Measurements from ENCODE around the gene CHRNA1. TPM values are rescaled to one million over a fixed set of nuclear protein-coding genes. Genes with fewer than 3 reads are reported as not detected.

Gene CHRNA1
- total and polyA plus RNA-seq, 10 of the 15 experiments (the other 5 are each of a cell fraction or from before 2014, with no cell fraction given): 0.05 to 0.14 TPM; not detected in 8

GRCh38 chr2:174728096-174728495, 36.2 kb downstream of the CHRNA1 start (continued):
- TF ChIP-seq, protein P1, sequence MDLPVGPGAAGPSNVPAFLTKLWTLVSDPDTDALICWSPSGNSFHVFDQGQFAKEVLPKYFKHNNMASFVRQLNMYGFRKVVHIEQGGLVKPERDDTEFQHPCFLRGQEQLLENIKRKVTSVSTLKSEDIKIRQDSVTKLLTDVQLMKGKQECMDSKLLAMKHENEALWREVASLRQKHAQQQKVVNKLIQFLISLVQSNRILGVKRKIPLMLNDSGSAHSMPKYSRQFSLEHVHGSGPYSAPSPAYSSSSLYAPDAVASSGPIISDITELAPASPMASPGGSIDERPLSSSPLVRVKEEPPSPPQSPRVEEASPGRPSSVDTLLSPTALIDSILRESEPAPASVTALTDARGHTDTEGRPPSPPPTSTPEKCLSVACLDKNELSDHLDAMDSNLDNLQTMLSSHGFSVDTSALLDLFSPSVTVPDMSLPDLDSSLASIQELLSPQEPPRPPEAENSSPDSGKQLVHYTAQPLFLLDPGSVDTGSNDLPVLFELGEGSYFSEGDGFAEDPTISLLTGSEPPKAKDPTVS (IDR thresholded peaks at IDR 0.05; ENCODE audit: low read depth, low read length): no peak
- no peak for TF ChIP-seq CUX1 (IDR thresholded peaks at IDR 0.05; ENCODE audit: insufficient replicate concordance, low read depth, low read length)
- no peak for TF ChIP-seq SMAD5 (IDR thresholded peaks at IDR 0.05; ENCODE audit: low read depth)
- TF ChIP-seq, protein P2, sequence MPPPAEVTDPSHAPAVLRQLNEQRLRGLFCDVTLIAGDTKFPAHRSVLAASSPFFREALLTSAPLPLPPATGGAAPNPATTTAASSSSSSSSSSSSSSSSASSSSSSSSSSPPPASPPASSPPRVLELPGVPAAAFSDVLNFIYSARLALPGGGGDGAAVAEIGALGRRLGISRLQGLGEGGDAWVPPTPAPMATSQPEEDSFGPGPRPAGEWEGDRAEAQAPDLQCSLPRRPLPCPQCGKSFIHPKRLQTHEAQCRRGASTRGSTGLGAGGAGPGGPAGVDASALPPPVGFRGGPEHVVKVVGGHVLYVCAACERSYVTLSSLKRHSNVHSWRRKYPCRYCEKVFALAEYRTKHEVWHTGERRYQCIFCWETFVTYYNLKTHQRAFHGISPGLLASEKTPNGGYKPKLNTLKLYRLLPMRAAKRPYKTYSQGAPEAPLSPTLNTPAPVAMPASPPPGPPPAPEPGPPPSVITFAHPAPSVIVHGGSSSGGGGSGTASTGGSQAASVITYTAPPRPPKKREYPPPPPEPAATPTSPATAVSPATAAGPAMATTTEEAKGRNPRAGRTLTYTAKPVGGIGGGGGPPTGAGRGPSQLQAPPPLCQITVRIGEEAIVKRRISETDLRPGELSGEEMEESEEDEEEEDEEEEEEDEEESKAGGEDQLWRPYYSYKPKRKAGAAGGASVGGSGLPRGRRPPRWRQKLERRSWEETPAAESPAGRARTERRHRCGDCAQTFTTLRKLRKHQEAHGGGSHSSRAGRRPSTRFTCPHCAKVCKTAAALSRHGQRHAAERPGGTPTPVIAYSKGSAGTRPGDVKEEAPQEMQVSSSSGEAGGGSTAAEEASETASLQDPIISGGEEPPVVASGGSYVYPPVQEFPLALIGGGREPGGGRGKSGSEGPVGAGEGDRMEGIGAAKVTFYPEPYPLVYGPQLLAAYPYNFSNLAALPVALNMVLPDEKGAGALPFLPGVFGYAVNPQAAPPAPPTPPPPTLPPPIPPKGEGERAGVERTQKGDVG (CRISPR knock-in tag; IDR thresholded peaks at IDR 0.05): no peak
